GM15510 (cell line): Measurements from ENCODE around the gene HEPHL1.

Source experiments
- POLR2A ChIP-seq: IDR thresholded peaks from 3 replicates; pipeline ENCODE4 v1.6.1; 2011; ENCODE audit warnings: borderline replicate concordance; ENCODE audit not compliant: insufficient read length; ENCODE audit errors: extremely low read depth

The HEPHL1 gene

DNA sequence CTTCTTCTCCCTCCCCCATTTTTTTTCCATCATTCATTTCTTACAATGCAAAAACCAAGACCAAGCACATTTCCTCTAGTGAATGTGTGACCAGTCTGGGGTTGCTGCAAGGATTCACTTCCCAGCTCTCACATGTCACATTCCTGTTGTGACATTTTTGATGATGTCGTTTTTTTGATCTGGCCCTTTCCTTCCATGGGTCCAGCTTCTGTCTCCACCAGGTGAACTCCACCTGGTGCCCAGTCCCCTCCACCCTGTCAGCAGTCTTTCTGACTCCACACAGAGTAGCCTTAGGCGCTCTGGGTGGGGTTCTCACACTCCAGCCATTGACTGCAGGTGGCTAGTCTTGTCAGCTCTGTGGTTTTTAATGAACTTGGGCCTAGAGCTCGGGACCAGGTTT is 123.1 kb downstream of the HEPHL1 start:
- TF ChIP-seq POLR2A = no peak

DNA sequence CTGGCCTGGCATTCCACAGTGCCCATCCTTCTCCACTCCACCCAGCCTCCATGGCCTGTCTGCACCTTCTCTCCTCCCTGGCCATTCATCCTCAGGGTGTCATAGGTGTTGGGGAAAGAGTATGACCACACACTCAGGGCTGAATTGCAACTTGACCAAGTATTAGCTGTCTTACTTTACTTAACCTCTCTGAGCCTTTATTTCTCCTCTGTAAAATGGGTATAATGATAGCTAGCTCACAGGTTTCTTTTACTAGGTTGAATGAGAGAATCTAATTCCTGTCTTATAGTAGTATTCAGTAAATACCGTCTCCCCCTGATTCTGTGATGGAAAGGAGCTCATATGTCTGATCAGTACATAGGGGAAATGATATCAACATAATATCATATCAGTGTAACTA is 123.5 kb downstream of the HEPHL1 start:
- TF ChIP-seq POLR2A = no peak

DNA sequence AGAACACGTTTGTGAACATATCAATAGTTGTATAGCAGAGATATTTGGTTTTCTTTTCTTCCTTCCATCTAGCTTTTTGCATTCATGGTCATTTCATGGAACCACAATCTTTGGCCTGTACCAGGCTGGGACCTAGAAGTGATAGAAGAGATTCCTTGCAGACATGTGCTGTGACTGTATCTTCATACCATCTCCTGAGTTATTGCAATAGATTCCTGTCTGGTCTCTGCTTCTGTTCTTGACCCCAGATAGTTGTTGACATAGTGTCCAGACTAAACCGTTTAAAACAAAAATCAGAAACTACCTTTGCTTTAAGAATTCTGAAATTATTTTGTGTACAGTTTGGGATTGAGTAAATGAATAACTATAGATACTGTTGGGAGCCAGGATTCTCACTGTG is 124.3 kb downstream of the HEPHL1 start:
- no peak for TF ChIP-seq POLR2A

DNA sequence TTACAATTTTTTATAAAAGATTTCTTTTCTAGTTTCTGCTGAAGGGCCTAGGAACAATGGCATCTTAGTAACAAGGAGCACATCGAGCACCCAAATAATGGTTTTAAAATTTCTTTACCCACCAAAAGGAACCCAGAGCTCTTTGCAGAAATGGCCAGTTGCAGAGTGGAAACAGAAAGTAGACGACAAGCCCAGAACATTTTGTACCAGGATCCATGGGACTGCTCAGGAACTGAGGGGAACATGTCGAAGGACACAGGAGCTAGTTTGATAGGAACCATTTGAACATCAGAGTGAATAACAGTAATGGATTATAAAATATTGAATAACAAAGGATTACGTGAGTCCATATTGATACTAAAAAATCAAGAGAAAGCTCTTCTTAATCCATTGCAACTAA is 124.8 kb downstream of the HEPHL1 start:
- no peak for TF ChIP-seq POLR2A

DNA sequence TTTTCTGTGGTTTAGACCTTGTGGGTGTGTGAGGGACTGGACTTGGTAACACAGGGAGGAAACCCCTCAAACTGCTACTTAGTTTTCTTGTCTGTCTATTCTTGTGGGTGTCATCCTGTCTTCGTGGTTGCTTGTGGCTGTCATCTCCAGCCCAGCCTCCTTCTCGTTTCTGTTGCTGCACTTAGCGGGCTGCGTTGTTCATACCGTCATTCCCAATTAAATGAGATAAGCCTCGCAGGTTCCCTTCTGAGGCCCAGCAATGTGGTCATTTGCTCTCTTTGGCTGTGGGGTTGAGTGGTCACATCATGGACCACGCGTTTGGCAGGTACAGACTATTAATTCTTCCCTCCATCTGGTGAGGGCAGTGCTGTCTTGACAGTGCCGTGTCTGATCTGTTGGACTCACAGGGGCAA is 126.3 kb downstream of the HEPHL1 start:
- TF ChIP-seq POLR2A = no peak

DNA sequence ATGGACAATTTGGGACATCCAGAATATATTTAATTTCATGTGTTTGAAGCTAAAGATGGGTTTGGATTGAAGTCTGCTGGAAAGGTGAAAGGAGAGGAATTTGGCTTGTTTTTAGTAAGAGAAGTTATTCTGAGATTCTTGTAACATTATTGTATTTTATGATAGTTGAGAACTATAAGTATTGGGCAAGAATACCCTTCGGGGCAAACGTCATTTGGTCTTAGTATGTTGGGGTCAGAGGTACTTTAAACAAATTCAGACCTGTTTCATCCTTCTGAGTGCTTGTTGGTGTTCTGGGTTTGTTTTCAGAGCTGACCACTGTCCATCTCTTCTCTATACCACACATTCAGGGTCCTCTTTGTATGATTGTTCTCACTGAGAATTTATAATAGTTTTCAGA is 127.0 kb downstream of the HEPHL1 start:
- no peak for TF ChIP-seq POLR2A

DNA sequence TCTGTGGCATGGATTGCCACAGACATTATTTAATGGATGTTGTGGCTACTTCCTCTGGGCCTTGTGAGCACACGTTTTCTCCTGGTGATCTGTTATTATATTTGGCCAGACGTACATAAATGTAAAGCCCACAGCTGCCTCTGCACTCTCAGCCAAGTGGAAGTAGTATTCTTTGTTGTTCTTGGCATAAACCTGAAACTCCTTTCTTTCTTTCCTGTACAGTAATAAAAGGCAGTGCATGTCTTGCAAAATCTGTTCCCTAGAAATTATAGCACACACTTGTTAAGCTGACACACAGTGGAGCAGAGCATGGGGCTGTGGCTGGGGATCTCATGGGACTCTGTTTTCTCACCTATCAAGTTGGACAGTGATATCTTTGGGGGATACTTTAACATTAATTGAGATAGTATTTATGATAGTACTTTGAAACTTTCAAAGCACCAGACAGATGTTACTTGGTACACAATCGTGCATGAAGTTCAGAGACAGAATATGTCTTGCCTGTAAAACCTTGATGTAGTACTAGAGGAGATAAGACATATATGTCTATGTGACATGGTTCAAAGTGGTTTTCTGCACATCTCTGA is 128.4 kb downstream of the HEPHL1 start:
- no peak for TF ChIP-seq POLR2A

DNA sequence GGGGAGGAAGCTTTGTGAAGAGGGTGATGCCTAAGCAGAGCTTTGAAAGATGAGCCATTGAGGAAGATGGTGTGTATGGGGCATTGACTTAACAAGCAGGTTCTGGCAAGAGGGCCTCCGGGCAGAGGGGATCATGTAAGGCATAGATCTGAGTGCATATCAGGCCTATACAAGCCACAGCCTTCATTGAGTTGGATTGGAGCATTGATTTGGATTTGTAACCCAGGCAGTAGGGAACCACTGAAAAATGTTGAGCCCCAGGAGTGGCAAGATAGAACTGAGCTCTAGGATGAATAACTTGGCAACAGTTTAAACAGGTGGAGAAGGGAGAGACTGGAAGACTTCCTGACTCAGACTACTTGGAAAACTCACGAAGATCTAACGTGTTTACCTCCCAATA is 128.9 kb downstream of the HEPHL1 start:
- TF ChIP-seq POLR2A = no peak

DNA sequence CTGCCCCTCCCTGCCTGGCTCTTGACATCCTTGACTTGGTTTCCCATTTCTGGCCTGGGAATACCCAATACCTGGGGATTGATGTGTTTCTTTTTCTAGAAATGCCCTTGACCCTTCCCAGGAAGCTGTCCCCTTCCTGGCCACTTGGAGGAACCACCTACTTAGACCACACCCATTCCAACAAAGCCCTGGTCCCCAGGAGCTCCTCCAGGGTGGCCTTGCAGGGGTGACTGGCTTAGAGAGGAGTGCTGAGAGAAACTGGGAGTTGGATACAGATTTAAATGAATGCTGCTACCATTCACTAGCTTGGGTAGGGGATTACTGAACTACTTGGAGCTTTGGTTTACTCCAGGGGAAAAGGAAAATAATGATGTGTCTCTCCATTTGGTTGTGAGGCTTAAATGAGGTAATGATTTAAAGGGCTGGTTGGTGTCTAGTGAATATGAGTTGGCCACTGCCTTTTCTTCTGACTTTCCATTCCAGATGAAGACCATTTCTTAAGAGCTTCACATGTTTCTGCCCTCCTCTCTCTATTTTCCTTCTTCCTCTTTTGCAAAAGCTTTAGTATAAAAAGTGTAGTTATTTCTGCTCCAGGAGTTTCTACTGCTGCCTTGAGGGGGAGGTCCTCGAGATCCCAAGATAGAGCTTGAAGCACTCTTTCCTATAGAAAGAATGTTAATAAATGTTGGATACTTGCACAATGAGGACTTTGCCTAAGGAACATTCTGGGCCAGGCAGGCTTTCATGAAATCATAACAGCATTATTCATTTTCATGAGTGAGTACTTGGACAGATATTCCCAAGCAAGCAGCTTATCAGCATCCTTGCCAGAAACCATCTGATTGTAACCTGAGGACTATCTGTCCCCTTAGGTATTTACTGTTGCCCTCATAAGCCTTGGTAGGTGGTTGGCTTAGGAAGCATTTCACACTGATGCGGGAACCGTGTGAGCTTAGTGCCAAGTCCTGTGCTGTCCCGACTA is 129.8 kb downstream of the HEPHL1 start:
- TF ChIP-seq POLR2A = no peak

DNA sequence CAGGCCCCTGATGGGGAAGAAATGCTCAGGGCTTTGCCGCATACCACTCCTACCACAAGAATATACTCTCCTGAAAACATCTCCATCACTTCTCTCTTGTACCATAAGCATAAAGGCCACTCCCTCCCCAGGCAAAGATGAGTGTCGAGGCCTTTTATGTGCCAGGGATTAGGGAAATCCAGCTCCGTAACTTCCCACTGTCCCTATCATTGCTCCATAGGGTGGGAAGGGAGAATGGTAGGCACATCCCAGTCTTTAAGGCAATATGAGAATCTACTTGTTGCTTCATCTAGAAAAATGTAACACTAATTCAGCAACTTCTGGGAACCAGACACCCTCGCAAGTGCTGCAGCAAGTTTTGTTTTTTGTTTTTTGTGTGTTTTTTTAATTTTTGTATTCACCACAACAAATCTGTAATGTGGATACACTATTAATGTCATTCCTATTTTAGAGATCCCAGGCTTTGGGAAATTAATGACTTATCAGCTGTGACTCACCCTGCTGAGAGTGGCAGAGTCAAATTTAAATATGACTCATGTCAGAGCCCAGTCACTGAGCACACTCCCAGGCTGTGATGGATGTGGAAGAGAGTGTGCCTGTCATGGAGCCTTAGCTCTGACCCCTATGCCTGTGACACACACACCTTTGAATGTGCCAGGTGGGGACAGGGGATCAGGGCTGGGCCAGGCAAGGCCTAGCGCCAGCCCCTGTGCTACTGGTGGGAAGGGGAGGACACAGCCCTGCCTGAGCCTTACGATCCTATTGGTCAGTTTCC is 130.9 kb downstream of the HEPHL1 start:
- no peak for TF ChIP-seq POLR2A

DNA sequence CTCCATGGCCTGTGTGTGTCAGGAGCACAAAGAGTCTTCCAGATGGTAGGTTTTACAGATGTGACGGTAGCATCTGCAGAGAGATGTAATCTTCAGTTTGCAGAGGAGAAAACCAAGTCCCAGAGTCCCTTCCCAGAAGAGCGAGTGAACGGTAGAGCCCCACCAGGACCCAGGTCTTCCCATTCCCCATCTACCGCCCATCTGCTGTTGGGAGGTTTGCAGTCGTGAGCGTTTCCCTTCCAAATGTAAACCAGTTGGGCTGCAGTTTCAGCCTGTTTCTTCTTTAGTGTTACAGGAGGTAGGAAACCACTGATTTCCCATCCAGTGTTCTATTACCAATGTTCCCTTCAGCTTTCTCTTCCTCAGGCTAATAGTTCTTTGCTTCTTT is 131.5 kb downstream of the HEPHL1 start:
- no peak for TF ChIP-seq POLR2A

DNA sequence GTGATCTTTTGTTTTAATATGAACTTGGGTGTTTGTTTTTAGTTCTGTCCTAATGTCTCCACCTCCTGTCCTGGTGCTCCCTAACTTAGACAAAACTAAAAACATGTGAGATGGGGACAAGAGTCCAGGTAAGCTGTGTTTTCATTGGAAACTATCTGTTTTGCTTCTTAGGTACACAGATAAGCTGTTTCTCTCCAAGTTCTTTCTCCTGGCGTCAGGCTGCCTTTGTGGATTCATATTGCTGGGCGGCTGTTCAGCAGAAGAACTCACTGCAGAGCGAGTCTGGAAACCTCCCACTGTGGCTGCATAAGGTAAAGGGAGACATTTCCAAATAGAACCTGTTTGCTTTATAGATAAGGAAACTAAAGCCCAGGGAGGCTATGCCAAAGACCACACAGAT is 132.2 kb downstream of the HEPHL1 start:
- no peak for TF ChIP-seq POLR2A

DNA sequence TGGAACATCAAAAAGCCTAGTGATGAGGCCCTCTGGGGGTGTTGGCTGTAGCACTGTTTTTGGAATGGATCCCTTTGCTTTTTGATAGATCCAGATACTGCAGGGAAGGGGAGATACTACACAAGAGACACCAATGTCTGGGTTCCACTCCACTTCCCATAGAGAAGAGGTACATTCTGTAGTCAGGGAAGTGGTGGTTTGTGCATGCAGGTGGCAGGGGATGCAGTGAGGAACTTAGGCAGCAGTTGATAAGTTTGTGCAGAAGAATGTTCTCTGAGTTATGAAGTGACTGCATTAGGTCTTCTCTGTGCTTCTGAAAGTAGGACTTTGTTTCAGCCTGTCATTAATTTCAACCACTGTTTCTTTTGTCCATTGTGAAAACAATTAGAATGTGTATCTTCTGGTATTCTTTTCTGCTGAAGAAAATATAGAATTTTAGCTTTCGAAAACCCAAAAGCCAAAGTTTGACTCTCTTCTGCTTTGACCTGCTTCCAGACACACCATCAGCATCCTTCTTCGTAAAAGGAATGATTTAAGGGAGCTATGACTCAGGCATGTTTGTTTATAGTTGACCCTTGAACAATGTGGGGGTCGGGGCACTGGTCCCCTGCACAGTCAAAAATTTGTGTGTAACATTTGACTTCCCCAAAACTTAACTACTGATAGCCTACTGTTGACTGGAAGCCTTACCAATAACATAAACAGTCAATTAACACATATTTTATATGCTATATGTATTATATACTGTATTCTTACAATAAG is 133.1 kb downstream of the HEPHL1 start:
- TF ChIP-seq POLR2A = no peak
